DMS114 treated with DMSO at 0.1 percent for 48 hours (cell line): ENCODE measurements around the gene KCNK6.

Experiments
- DNase-seq: peaks from one replicate; lab custom pipeline; 2025; ENCODE audit not compliant: unreplicated experiment; lab: John Stamatoyannopoulos, UW

Gene KCNK6

DNA sequence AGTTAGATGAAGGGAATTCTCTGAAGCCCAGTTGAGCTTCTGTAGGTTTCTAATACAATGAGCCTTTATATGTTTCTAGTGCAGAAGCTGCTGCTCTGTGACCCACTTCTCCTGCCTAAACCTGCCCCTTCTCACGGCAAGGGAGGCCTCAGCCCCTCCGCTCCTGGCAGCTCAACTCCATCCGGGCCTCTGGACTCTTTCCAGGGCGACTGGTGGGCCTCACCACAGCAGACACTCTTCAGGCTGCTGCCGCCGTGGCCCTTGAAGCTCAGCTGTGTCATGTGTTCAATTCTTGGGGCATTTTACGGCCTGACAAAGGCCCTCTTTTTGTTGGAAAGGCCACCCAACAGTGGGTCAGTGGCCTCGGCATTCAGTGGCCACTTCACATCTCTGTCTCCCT, 25.6 kb upstream of the KCNK6 start:
- DNase-seq, result no peak

DNA sequence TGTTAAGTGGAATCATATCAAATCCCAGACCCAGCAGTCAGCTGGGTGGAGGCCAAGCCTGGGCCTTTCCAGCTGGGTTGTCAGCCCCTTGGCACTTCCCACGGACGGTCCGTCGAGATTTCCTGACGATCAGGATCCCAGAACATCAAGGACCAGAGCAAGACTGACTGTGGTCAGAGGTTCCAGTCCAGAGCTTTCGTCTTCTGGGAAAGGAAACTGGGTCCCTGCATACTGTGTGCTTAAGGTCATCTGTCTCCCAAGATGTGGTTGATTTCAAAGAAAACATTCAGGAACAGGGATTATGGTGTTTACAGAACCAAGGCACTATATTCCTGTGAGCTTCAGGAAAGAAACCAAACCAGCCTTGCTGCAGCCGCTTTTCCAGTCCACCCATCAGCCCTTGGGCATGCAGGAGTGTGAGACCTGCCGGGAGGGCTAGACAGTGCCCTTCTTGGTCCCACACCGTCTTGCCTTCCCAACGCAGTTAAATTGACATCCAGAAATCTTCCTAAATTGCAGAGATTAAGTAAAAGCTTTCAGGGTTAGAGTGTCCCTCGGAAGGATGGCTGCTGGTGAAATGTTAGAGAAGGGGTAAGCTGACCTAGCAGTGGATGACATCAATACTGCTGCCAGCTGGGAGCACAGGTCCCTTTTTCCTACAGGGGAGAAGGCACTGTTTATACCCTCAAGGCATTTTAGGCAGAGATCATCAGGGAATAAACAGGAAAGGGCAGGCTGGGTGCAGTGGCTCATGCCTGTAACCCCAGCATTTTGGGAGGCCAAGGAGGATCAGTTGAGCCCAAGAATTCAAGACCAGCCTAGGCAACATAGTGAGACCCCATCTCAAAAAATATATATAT, 20.6 kb upstream of the KCNK6 start:
- DNase-seq, result no peak

DNA sequence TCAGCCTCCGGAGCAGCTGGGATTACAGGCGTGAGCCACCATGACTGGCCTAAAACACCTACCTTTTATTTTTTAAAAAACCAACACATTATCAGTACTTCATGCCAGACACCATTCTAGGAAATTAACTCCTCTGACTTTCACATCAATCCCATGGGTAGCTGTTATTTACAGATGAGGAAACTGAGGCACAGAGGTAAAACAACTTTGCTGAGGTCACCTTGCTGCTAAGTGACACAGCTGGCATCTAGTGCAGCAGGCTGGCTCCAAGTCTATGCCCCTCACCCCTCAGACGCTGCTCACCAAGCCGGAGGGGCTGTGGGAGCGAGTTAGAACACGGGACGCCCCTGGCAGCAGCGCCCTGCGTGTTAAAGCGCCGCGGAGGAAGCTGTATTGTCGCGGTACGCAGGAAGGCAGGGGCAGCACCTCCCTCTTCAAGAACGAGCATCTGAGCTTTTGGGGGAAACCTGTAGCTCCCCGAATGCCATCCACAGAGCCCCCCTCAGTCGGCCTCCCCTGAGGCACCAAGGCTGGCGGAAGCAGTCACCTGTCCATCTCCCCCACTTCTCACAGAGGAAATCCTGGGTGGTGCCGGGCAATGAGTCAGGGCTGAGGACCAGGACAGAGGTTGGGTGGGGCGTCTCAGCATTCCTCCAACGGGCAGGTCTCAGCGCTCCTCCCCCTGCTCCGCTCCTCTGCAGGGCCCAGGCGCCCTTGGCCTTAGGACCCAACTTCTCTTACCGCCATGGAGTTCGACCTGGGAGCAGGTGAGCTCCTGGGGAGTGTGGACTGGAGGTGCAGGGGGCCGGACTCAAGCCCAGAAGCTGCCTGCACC, 15.9 kb upstream of the KCNK6 start, which contains the start of gene C19orf33:
Gene C19orf33, plus strand, starts transcription at position 735 of the 835 bp plus-strand sequence. Its CDS starts 11 bp downstream, at position 746.
- DNase-seq, result no peak

DNA sequence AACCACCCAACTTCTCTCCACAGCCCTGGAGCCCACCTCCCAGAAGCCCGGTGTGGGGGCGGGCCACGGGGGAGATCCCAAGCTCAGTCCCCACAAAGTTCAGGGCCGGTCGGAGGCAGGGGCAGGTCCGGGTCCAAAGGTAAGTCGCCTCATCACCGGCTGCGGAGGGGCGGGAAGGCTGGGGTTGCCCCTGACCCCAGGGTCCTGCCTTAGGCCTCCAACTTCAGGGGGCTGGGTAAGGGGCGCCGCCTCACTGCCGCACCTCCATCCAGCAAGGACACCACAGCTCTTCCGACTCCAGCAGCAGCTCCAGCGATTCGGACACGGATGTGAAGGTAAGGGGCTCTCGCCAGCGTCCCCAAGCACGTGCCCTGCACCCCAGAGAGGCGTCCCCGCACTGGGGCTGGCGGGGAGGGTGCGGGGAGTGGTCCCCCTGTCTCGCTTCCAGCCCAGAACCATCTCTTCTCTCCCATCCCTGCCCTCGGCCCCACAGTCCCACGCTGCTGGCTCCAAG, 15.2 kb upstream of the KCNK6 start:
- no peak for DNase-seq

DNA sequence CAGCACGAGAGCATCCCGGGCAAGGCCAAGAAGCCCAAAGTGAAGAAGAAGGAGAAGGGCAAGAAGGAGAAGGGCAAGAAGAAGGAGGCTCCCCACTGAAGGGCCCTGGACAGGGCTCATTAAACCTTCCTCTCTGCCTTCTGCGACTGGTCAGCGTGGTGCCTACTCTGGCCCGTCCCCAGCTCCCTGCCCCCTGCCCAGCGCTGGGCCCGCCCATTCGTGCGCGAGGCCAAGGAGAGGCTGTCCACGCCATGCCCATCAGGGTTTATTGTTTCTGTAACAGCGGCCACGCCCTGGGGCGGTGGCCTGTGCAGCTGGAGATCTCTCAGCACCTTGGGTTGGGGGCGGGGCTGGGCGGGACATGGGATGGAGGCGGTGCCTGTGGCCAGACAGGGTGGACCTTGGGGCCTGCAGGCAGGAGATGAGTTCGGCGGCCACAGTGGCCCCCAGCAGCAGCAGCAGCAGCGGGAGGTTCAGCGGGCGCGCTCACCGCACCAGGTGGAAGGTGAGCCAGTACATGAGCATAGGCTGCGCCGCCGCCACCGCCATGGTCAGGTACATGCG, 14.7 kb upstream of the KCNK6 start:
- DNase-seq, result no peak

DNA sequence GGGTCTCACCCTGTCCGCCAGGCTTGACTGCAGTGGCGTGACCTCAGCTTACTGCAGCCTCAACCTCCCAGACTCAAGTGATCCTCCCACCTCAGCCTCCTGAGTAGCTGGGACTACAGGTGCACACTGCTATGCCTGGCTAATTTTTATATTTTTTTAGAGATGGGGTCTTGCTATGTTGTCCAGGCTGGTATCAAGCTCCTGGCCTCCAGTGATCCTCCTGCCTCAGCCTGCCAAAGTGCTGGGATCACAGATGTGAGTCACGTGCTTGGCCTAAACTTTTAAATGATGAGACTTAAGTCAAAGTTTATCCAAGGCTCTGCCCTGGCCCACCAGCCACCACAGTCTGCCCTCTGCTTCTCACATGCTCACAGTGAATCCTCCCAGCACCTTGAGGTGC, 13.4 kb upstream of the KCNK6 start:
- DNase-seq, result no peak

DNA sequence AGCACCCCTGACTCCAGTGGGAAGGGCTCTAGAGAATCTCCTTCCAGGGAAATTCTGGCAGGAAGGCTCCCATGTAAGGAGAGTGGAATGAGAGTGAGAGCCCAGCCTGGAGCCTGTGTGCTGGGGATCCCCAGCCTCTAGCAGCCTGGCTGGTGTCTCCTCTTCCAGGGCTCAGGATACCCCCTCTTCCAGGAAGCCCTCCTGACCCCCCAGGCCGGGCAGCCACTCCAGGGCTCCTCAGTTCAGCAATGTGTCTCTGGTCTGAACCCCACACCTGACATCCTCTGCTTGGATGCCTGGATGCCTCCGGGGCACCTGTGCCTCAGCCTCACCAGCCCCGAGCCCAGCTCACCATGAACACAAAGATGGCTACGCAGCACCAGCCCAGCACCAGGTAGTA, 12.6 kb upstream of the KCNK6 start:
- no peak for DNase-seq

DNA sequence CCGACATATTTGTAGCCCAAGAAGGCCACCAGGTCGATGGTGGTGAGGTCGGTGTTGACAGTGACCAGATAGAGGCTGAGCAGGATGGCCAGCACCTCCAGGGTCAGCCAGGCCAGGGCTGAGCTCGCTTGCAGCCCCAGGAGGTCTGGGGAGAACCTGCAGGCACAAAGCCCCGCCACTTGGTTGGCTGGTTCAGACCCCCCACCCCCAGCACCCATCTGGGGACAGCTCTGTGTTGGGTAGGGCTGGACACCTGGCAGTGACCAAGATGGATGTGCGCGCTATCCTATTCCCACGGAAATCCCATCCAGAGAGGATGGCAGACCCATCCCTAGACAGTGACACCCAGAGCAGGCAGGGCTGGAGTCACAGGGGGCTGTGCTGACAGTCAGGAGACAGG, 12.0 kb upstream of the KCNK6 start:
- DNase-seq, result no peak

DNA sequence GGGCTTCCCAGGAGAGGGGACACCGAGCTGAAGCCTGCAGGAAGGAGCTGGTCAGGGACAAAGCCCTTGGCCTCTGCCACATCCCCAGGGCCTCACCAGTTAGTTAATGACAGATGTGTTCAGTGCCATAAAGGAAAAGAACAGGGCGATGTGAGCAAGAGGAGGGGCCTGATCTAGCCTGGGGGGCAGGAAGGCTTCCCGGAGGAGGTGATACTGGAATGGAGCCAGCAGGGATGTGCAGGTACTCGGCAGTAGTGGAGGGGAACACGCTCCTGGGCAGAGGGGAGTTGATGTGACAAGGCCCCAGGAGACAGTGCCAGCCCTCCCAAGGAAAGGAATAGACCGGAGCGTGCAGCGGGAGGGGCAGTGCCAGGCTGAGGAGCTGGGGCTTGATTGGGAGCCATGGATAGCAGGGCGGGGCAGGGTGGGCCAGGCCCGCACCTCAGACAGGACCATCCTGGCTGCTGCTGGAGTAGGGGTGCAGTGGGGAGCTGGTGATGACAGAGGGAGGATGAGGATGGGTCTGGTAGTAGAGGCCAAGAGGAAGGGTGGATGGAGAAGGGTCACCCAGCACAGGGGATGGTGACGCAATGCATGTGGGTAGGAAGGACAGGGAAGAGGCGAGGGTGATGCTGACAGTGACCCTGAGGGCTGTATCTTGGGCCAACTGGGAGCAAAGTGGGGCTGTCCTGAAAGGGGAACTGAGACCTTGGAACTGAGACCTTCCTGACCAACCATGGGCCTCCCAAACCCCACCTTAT, 11.5 kb upstream of the KCNK6 start:
- DNase-seq, result no peak

DNA sequence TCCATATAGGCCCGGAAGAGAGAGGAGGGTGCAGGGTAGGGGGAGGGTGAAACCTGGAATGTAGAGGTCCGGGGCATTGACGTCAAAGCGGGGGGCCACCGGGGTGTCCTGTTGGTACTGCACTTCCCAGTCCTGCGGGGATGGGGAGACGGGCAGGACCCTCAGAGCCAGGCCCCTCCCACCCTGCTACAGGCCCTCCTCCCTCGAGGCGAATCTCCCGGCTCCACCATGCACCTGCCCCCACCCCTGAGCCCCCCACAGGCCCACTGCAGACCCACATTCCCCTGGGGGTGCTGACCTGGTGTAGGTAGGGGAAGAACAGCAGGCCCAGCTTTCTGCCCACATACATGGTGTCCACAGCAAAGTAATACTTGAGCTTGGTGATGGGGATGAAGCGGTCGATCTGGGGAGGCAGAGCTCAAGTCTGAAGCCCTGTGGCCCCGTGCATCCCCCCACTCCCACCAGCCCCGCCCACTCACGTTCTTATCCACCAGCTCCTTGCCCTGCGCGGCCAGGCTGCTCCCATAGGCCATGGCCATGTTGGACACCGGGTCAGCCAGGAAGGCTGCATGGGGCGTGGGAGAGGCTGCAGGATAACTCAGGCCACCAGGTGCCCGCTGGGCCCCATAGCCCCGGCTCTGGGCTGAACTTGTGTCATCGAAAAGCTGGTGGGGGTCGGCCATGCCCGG, 10.6 kb upstream of the KCNK6 start:
- DNase-seq, result no peak

DNA sequence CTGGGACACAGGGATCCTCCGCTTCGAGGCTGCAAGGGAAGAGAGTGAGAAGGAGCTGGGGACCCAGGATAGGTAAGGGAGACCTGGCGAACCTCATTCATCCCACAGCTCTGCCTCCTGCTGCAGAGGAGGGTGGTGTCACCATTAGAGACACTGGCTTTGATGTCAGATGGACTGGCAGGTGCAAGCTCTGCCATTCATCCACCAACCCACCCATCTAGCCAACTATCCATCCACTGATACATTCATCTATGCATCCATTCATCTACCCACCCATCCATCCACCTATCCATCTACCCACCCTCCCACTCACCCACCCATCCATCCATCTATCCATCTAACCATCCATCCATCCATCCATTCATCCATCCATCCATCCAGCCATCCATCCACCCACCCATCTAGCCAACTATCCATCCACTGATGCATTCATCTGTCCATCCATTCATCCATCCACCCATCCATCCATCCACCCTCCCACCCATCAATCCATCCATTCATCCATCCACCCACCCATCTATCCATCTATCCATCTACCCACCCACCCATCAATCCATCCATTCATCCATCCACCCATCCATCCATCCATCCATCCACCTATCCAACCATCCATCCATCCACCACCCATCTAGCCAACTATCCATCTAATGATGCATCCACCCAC, 9.9 kb upstream of the KCNK6 start:
- DNase-seq, result no peak

DNA sequence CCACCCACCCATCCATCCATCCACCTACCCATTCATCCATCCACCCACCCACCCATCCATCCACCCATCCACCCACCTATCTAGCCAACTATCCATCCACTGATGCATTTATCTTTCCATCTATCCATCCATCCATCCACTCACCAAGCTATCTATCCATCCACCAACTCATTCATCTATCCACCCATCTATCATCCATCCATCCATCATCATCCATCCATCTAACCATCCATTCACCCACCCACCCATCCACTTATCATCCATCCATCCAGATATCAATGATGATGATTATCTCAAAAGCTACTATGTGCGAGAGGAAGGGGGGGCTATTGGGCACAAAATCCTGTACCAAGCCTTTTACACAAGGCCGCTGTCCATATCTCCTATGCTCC, 9.4 kb upstream of the KCNK6 start:
- DNase-seq, result no peak

DNA sequence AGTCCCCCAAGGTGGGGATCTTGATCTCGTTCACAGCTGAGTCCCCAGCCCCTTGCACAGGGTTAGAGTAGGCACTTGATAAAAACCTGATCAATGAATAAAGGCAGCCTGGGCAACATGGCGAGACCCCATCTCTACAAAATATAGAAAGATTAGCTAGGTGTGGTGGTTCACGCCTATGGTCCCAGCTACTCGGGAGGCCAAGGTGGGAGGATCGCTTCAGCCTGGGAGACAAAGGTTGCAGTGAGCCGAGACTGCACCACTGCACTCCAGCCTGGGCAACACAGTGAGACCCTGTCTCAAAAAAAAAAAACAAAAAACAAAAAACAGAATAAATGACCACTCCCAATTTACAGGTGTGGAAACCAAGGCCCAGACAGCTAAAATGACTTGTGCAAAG, 8.7 kb upstream of the KCNK6 start:
- DNase-seq, result no peak

DNA sequence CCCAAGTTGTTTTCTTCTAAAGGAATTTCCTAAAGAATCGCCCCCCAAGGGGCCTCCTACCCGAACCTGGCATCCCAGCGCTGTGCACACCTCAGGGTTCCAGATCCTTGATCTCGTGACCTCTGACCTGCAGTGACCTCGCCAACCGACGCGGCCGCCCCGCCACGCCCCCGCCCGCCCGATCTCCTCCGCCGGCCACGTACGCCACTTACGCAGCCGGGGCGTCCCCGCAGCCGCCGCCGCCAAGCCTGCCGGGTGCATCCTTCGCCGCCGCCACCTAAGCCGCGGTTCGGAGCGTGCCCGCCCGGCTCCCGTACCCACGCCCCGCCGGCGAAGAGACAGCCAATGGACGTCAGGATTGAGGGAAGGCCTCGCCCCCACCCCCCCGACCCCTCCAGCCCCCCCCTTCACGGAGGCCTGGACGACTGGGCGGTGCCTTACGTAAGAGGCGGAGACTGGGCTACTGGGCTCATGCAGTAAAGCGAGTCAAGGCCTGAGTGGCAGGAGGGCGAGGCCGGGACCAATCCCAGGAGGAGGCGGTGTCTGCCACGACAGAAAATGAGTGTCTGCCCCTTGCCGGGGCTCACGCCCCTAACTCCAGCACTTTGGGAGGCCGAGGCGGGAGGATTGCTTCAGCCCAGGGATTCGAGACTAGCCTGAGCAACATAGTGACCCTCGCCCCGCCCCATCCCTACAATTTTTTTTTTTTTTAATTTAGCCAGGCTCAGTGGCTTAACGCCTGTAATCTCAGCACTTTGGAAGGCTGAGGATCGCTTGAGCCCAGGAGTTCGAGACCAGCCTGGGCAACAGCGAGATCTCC, 3.8 kb upstream of the KCNK6 start, which contains the start of gene YIF1B:
Gene YIF1B, minus strand, starts transcription at position 291 of the 820 bp plus-strand sequence. Its CDS starts 30 bp downstream, at position 261.
- peak; percentile 98 for DNase-seq

DNA sequence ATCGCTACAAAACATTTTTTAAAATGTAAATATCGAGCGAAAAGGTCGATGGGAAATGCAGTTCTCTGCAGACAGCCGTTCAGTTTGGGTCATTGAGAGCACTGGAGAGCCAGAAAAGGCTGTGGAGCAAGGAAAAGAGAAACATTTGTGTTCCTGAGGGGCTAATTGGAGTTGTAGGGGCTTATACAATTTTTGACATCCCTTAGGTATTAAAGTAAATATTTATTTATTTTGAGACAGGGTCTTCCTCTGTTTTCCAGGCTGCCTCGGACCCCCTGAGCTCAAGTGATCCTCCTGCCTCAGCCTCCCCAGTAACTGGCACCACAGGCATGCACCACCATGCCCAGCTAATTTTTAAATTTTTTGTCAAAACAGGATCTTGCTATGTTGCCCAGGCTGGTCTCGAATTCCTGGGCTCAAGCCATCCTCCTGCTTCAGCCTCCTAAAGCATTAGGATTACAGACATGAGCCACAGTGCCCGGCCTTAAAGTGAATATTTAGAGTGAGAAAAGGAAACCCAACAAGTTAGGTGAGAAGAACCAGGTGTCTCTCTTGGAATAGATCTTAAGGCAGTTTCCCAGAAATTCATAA, 3.1 kb upstream of the KCNK6 start:
- no peak for DNase-seq

DNA sequence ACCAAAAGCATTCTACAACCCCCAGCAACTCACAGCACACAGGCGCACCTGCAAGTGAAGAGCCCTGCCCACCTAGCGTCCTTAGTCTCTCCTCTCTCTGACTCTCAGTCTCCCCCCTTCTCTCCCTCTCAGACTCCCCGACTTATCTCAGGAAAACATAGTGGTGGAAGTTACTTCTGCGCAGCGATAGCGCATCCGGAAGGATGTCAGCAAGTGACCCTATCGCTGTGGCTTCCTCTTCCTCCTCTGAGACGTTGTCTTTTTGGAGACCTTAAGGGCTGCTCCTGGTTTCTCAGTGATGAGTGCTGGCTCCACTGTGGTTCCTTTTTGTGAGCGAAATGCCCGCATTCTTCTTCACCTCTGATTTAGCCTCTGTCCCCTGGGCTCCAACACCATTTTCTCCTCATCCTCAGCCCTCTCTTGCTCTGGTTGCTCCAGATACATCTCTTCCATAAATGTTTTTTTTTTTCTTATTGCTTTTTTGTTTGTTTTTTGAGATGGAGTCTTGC, 2.5 kb upstream of the KCNK6 start:
- DNase-seq, result no peak

DNA sequence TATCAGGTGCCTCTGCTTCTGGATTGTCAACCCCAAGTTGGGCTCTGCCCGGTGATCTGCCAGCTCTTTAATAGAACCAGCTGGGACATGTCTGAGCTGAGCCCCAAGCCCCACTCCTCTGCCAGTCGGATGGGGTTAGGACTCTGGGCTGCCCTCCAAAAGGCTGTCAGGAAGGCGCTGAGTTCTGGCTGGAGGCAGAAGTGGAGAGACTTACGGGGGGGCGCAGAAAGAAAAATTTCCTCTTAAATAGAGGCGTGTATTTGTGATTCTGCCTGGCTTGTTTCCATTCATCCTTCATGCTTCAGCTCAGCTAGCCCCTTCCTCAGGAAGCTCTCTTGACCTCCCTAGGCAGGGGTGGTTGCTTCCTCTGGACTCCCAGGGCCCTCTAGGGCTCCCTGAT, 985 bp upstream of the KCNK6 start:
- no peak for DNase-seq

DNA sequence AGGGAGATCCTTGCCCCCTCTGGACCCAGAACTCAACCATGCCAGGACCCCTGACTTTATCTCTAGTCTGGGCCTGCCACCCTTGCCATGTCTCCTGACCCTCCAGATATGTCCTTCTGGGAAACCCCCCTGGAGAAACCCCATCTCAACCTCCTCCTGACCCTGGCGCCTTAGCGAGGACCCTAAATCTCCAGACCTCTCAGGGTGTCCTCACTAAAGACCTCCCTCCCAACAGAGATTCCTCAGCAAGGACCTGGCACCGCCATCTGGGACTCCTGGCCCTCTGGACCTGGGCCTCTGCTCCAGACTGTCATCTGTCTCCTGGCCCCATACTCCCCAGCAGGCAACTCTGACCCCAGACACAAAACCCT, 1.3 kb downstream of the KCNK6 start:
- DNase-seq, result no peak
